ENCODE data around the gene PKDCC. TPM values are rescaled to one million over a fixed set of nuclear protein-coding genes. Genes with fewer than 3 reads are reported as not detected.
"Not testable (repeated sequence)": the region's sequence is repeated elsewhere in the genome, so short reads cannot be mapped to it uniquely, and the experiment has no call there.

The PKDCC gene
- polyA plus RNA-seq, 3 donors: 323 to 363 (median 341) TPM

GRCh38 chr2:42060718-42061619, 13.1 kb downstream of the PKDCC start:
- DNase-seq (ENCODE audit: low read depth in 3 of 3, low spot score in 2 of 3): no peak

DNA sequence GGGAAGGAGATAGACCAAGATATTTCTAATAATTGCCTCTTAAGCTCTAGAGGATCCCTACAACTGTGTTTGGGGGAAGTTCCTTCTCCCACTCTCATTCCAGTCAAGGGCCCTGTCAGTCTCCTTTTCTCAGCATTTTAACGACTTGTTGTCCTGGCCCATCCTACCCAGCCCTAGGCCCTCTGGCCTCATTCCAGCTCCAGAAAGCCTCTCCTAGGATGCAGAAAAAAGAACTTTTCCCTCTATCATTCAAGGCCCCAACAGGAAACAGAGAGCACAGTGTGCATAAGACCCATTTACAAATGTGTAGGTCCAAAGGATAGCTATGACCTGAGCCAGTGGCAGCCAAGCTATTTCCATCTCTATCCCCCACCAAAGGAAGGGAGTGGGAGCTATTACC, 14.0 kb downstream of the PKDCC start:
- DNase-seq (ENCODE audit: low read depth in 3 of 3, low spot score in 2 of 3): no peak

- DNase-seq (ENCODE audit: low read depth in 3 of 3, low spot score in 2 of 3): no peak
Observed at GRCh38 chr2:42063431-42064171, 15.8 kb downstream of the PKDCC start.

DNA sequence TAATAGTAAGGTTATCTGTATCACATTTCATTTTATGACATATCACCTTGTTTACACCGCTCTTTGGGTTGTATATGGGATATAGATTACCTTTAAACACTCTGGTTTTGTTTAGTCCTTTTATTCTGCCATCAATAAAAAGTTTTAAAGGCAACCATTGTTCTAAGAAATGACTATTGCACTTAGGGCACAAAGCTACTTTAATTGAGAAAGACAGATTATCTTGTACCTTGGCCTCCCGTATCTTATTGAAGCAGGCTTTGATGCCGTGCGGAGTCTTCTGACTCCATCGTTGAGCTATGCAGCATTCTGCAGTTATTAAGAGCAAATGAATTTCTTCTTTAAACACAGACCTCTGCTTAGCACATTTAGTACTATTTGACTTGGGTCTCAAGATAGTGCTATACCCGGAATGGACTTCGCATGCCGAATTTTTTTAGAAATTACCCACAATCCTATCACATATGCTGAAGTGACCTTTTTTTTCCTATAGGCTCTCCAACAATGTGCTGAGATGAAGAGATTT, 16.7 kb downstream of the PKDCC start:
- DNase-seq (ENCODE audit: low read depth in 3 of 3, low spot score in 2 of 3): no peak

DNA sequence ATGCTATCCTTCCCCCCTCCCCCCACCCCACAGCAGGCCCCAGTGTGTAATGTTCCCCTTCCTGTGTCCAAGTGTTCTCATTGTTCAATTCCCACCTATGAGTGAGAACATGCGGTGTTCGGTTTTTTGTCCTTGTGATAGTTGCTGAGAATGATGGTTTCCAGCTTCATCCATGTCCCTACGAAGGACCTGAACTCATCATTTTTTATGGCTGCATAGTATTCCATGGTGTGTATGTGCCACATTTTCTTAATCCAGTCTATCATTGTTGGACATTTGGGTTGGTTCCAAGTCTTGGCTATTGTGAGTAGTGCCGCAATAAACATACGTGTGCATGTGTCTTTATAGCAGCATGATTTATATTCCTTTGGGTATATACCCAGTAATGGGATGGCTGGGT, 17.9 kb downstream of the PKDCC start:
- DNase-seq (ENCODE audit: low read depth in 3 of 3, low spot score in 2 of 3): not testable (repeated sequence)

- DNase-seq (ENCODE audit: low read depth in 3 of 3, low spot score in 2 of 3): not testable (repeated sequence)
Observed at GRCh38 chr2:42067001-42067400, 19.2 kb downstream of the PKDCC start.

GRCh38 chr2:42067521-42067920, 19.7 kb downstream of the PKDCC start:
- no peak for DNase-seq (ENCODE audit: low read depth in 3 of 3, low spot score in 2 of 3)

- no peak for DNase-seq (ENCODE audit: low read depth in 3 of 3, low spot score in 2 of 3)
Observed at GRCh38 chr2:42068571-42069178, 20.9 kb downstream of the PKDCC start.

DNA sequence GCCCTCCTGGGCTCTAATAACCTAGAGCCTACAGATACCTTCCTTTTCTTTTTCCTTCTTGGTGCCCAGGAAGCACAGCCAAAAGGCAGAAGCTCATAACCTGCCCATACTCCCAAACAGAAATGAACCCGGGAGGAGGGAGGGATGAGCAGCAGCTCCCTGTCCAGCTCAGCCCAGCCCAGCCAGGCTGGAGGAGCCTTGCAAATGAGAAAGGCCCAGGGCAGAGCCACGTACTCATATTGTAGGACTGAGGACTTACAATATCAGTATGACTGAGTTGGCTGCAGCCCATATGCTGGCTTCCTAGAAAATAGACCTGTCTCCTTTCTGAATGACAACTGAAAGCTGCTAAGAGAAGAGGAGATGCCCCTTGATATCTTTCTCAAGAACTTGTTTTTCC, 21.7 kb downstream of the PKDCC start:
- DNase-seq (ENCODE audit: low read depth in 3 of 3, low spot score in 2 of 3): no peak

DNA sequence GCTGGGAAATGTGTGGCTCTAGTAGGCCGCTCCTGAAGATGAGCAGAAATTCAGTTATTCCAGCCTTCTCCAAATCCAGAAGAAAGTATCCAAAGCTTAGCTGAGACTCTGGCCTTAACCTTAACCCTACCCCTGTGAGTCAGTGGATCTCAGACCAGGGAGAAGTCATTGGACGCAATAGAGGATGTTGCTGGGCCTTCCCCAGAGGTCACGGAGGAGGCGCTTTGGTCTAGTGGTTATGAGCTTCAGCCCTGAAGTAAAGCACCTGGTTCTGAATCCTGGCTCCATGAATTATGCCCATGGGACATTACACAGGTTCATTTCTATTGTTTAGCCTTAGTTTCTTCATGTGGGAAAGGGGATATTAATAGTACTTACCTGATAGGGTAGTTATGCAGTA, 24.0 kb downstream of the PKDCC start:
- no peak for DNase-seq (ENCODE audit: low read depth in 3 of 3, low spot score in 2 of 3)

DNA sequence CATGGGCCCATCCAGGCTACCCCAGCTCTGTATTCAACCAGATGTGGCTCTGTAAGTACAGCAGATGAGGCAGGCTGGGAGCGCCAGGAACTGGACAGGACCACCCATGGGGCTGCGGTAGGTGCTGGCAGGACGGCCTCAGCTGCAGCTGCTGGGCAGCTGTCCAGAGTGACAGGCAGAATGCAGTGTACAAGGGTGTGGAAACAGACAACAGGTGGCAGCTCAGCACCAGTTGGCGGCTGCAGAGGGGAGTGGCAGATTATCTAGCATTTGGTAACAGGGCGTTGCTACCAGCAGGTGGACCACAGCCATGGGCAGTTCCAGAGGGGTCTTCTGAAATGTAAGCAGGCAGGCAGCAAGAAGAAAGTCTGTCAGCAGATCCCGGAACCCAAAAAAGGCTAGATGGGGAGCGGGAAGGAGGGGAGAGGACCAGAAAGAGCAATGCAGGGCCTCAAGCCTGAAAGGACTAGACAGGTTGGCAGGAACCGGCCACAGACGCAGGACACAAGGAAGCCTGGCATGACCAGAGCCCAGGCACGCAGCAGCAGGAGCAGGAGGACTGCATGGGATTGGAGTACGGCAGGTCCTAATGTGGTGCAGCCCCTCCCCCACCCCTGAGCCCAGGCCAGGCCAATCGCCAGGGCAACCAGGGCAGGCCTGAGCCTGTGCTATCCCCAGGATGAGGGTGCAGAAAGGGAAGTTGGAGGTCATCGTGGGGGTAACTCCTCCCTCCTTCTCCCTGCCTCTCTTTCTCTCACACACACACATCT, 24.7 kb downstream of the PKDCC start:
- no peak for DNase-seq (ENCODE audit: low read depth in 3 of 3, low spot score in 2 of 3)

GRCh38 chr2:42073739-42074503, 26.1 kb downstream of the PKDCC start:
- DNase-seq (ENCODE audit: low read depth in 3 of 3, low spot score in 2 of 3): no peak

DNA sequence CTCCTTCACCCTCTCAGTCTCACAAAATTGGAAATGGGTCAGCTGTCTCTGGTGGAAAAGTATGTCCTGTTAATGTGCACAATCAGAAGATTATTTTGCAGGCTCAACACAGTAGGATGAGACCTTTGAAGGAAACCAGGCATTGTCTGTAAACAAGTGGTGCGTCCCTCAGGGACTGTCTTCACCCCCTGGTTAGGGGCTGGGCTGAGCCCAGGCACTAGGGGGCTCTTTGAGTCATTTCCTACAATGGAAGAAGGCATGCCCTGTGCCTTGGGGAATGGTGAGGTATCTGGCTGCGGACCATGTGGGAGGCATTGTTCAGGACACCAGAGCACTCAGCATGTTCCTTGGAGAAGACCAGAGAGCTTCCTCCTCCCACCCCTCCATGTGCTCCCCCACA, 26.8 kb downstream of the PKDCC start:
- no peak for DNase-seq (ENCODE audit: low read depth in 3 of 3, low spot score in 2 of 3)

DNA sequence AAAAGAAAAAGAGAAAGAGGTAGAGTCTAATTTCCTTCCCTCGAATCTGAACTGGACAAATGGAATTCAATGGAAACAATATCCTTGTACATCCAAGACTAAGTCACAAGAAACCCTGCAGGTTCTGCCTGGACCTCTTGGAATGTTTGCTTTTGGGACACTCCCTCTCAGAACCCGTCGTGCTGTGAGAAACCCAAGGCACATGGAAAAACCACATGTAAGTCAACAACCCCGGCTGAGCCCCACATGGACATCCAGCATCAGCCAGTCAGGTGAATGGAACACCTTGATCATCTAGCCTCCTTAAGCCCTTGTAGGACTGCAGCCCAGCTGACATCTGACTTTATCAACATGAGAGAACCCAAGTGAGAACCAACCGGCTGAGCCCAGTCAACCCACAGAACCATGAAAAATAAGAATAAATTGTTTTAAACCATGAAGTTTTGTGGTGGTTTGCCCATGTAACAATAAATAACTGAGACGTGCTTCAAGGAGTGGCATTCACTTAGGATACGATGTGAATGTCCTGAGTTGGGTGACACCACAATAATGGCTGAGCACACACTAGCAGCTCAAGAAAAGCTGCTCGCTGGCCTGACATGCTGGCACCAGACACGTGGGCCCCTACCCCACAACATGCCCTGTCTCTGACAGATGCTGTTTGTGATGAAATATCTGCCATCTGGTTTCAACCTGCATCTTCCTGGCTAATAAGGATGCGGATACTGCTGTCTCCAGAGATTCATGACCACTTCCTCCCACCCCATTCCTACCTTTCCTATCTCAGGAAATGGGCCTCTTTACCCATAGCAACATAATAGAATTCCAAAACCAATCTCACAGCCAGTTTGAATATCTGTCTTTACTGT, 28.8 kb downstream of the PKDCC start:
- no peak for DNase-seq (ENCODE audit: low read depth in 3 of 3, low spot score in 2 of 3)

GRCh38 chr2:42077343-42077742, 29.5 kb downstream of the PKDCC start:
- DNase-seq (ENCODE audit: low read depth in 3 of 3, low spot score in 2 of 3): no peak

DNA sequence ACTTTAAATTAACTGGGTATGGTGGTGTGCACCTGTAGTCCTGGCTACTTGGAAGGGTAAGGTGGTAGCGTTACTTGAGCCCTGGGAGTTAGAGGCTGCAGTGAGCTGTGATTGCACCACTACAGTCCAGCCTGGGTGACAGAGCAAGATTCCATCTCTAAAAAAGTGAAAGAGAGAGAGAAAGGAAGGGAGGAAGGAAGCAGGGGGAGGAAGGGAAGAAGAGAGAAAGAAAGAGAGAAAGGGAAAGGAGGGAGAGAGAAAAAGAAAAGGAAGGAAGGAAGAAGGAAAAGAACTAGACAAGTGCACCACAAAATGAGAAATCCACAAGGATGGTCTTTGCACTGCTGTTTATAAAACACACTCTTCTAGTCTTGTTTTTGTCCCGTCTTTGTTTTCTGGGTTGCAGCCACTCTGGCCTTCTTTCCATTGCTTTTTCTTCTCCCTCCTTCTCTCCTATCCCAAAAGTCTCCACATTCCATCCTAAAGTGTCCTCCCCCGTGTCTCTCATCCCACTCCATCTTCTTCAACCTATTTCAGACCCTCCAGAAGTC, 32.0 kb downstream of the PKDCC start:
- no peak for DNase-seq (ENCODE audit: low read depth in 3 of 3, low spot score in 2 of 3)

- not testable (repeated sequence) for DNase-seq (ENCODE audit: low read depth in 3 of 3, low spot score in 2 of 3)
Observed at GRCh38 chr2:42081151-42081550, 33.3 kb downstream of the PKDCC start.

- no peak for DNase-seq (ENCODE audit: low read depth in 3 of 3, low spot score in 2 of 3)
Observed at GRCh38 chr2:42082016-42082415, 34.2 kb downstream of the PKDCC start.

Measured in right renal cortex interstitium (tissue), 3 donors.